Measurements from ENCODE around the gene INPP4A.

GRCh38 chr2:98576666-98577312, 132.1 kb downstream of the INPP4A start:
- TF ChIP-seq POLR2A (IDR thresholded peaks at IDR 0.05; ENCODE audit: low read depth, low read length): no peak; the same call in 1 of the 2 replicates
- no peak for TF ChIP-seq CTCF (IDR thresholded peaks at IDR 0.05 in 2 of 3, conservative IDR thresholded peaks at IDR 0.05 in 1 of 3; ENCODE audit: control insufficient read depth in 2 of 3, extremely low read depth in 1 of 3, insufficient read depth in 1 of 3, low read depth in 3 of 3, low read length in 3 of 3)
- no peak for TF ChIP-seq BHLHE40 (IDR thresholded peaks at IDR 0.05; ENCODE audit: borderline replicate concordance in 1 of 2, low read depth in 2 of 2, low read length in 1 of 2)
- TF ChIP-seq EP300 (IDR thresholded peaks at IDR 0.05; ENCODE audit: borderline replicate concordance in 1 of 2, control insufficient read depth in 1 of 2, low read depth in 2 of 2, low read length in 2 of 2): no peak
- TF ChIP-seq REST (IDR thresholded peaks at IDR 0.05; ENCODE audit: low read depth, low read length): no peak
- TF ChIP-seq RAD21 (IDR thresholded peaks at IDR 0.05; ENCODE audit: insufficient read depth, low read depth, low read length): no peak
- TF ChIP-seq NFIC (IDR thresholded peaks at IDR 0.05; ENCODE audit: low read depth, low read length): no peak
- TF ChIP-seq SP1 (IDR thresholded peaks at IDR 0.05; ENCODE audit: low read depth, low read length): no peak
- TF ChIP-seq CBX3 (IDR thresholded peaks at IDR 0.05; ENCODE audit: borderline replicate concordance, low read depth): no peak
- no peak for TF ChIP-seq SRF (IDR thresholded peaks at IDR 0.05; ENCODE audit: low read depth in 2 of 2, low read length in 2 of 2)
- no peak for TF ChIP-seq ZNF592 (IDR thresholded peaks at IDR 0.05)
- no peak for TF ChIP-seq STAT1 (conservative IDR thresholded peaks at IDR 0.05)
- no peak for TF ChIP-seq TBL1XR1 (IDR thresholded peaks at IDR 0.05; ENCODE audit: low read depth, low read length)
- TF ChIP-seq GATAD2B (conservative IDR thresholded peaks at IDR 0.05; ENCODE audit: low read depth): no peak

All from GM12878 (cell line).